ENCODE measurements around the gene BAHD1.

BAHD1 gene

DNA sequence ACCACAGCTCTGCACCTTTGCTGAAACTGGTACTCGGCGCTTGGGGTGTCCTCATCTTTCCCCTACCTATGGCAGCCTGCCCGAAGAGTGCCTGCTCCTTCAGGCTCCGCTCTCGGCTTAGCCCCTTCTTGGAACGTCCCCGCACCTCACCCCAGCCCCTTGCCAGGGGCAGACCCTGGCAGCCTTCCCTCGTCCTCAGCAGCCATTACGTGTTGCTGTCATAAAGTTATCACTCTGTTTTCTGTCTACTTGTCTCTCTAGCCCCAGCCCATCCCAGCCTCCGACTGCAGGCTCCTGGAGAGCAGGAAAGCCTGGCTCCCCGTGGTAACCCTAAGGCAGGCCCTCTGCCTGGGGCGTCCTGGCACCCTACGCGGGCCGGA is 5.1 kb upstream of the BAHD1 start:
- no peak overlapping the region for H3K27ac Mint-ChIP-seq
- H3K9me3 Mint-ChIP-seq = no peaks in the 10 kb centered on the region
- DNase-seq (ENCODE audit: low spot score in 2 of 2) = no peak
- H3K4me3 Mint-ChIP-seq = no peak overlapping the region
- ATAC-seq (ENCODE audit: low read depth) = no peak
- peaks cover 32% of the 10 kb centered on the region for H3K4me1 Mint-ChIP-seq
- H3K36me3 Mint-ChIP-seq = peaks cover 2% of the 10 kb centered on the region
- H3K27me3 Mint-ChIP-seq = peaks cover 10% of the 10 kb centered on the region

DNA sequence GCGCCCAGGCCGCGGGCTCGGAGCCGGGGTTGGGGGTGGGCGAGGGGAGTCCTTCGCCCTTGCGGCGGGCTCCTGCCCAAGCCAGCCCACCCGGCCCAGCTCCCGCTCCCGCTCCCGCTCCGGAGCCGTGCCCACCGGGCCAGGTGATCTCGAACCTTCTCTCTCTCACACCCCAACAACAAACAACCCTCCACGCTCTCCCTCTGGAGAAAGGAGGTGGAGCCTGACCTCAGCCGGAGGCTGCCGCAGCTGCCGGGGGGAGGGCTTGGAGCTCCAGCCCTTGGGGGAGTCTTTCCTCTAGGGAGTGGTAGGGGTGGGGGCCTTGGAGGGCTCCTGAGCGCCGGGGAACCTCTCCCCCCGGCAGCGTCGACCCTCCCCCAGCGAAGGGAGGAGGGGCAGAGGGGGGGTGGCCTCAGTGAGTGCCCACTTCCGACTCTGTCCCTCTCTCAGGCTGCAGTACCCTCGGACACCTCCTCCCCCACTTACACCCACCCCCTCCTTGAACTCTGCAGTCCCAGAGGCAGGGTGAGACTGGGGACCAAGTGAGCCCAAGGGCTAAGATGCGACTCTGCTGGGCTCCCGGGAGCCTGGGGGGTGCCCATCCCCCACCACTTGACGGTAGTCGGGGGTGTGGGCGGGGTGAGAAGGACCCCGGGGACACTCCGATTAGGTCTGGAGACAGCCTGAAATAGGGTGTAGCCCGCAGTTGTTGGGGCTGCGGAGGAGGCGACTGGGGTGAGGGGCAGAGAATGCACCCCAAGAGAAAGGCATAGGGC is 4.4 kb upstream of the BAHD1 start:
- Mint-ChIP-seq H3K36me3 (peaks cover 4% of the 10 kb centered on the region), H3K4me1 (peaks cover 32% of the 10 kb centered on the region), H3K9me3 (no peaks in the 10 kb centered on the region), H3K27ac (no peak overlapping the region), H3K4me3 (peak overlapping the region; percentile 69), H3K27me3 (peaks cover 10% of the 10 kb centered on the region)
- no peak for ATAC-seq (ENCODE audit: low read depth)
- peak in 1 of 2 donors; percentile 39 for DNase-seq (ENCODE audit: low spot score in 2 of 2)

DNA sequence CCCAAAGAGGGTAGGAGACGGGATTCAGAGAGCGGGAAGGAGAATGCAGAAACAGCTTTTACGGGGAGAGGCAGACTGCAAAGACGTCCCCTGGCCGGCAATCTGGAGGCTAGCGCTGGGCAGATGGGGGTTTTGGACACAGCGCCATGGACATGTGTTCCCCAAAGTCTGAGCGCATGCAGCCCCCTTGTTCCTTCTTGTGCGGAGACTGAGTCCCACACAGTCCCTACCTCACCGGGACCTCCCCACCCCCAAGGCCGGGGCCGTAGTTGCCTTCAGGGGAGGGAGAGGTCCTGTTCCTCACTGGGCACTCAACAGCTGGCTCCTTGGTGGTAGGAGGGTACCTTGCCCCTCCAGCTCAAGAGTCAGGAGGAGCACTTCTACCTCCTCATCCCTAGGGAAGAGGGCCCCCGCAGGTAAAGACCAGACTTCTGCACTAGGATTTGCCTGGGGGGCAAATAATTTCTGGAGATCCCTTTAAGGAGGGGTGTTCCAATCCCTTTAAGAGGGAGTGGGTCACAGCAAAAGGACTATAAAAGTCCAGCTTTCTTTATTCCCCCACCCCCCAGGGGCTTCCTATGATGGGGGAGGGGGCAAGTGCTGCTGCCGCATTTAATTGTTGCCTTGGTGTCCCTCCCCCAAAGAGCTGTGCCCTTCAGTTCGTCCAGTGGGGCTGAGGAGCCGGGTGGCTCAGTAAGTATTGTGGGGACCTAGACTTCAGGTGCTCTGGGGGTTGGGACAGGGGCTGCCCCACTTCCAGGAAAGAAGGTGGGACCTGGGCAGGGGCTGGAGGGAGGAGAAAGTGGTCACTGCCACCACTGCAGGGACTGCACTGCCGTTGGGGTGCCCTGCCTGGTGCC is 3.6 kb upstream of the BAHD1 start:
- H3K9me3 Mint-ChIP-seq = no peaks in the 10 kb centered on the region
- DNase-seq (ENCODE audit: low spot score in 2 of 2) (peak in 1 of 2 donors; percentile 27), ATAC-seq (ENCODE audit: low read depth) (no peak)
- H3K36me3 Mint-ChIP-seq = peaks cover 4% of the 10 kb centered on the region
- peaks cover 32% of the 10 kb centered on the region for H3K4me1 Mint-ChIP-seq
- peaks cover 10% of the 10 kb centered on the region for H3K27me3 Mint-ChIP-seq
- peak overlapping the region; percentile 69 for H3K4me3 Mint-ChIP-seq
- no peak overlapping the region for H3K27ac Mint-ChIP-seq

DNA sequence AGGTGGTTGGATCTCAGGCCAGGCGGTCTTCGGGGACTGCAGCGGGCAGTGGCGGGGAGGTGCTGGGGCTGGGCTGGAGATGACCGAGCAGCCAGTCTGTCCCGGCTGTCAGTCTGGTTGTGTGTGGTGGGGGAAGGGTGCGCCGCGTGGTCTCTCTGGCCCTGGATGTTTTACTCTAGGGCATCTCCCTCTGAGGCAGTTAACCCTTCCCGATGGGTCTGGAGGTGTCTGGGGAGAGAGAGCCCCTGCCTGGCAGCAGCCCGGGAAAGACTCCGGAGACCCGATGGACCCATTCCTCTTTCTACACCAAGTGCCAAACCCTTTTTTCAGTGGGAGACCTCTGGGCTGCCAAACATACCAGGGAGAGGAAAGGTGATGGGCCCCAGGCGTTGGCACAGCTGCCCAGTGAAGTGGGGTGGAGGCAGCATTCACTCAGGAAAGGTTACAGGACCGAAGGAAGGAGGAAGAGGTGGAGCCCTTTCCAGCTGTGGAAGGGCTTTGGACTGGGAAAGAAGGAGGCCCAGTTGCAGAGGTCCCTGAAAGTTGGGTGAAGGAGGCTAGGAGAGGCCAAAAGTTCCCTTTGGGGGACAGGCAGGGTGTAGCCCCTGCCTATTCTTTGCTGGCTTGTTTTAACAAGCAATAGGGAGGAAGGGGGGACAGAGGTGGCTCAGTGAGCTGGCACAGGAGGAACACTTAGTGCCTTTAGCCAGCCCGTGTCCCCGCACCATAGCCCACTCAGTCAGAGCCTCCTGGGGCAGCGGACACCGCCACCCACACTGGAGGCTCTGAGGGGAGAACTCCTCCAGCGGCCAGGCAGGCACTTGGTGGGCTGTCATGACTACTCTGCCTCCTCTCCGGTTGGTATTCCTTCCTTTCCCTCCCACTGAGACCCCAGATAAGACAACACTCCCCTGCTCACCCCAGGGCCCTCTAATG is 2.7 kb upstream of the BAHD1 start:
- H3K4me3 Mint-ChIP-seq = no peak overlapping the region
- peaks cover 40% of the 10 kb centered on the region for H3K4me1 Mint-ChIP-seq
- DNase-seq (ENCODE audit: low spot score in 2 of 2) (no peak), ATAC-seq (ENCODE audit: low read depth) (no peak)
- no peaks in the 10 kb centered on the region for H3K9me3 Mint-ChIP-seq
- peaks cover 4% of the 10 kb centered on the region for H3K36me3 Mint-ChIP-seq
- peak overlapping the region; percentile 22 for H3K27ac Mint-ChIP-seq
- peaks cover 10% of the 10 kb centered on the region for H3K27me3 Mint-ChIP-seq

DNA sequence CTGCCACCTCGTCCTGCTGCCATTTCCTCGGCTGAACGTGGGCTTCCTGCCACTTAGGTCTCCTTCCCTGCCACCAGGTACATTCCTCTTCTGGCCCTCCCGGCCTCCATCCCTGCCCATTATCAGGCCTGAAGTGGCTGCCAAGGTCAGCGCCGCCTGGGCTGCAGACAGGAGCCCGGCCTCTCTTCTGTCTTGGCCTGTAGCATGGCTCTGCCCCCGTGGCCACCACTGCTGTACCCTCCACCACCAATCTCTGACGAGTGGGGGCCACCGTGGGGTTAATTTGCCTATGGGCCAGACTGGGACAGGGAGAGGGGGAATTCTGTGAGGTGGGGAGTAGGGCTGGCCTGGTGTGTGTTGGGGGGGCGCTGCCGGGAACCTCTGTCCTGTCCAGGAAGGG is 2.0 kb upstream of the BAHD1 start:
- no peak overlapping the region for H3K27ac Mint-ChIP-seq
- no peak overlapping the region for H3K4me3 Mint-ChIP-seq
- DNase-seq (ENCODE audit: low spot score in 2 of 2) (peak in 1 of 2 donors; percentile 21), ATAC-seq (ENCODE audit: low read depth) (no peak)
- peaks cover 10% of the 10 kb centered on the region for H3K27me3 Mint-ChIP-seq
- H3K4me1 Mint-ChIP-seq = peaks cover 46% of the 10 kb centered on the region
- H3K36me3 Mint-ChIP-seq = peaks cover 3% of the 10 kb centered on the region
- H3K9me3 Mint-ChIP-seq = no peaks in the 10 kb centered on the region

DNA sequence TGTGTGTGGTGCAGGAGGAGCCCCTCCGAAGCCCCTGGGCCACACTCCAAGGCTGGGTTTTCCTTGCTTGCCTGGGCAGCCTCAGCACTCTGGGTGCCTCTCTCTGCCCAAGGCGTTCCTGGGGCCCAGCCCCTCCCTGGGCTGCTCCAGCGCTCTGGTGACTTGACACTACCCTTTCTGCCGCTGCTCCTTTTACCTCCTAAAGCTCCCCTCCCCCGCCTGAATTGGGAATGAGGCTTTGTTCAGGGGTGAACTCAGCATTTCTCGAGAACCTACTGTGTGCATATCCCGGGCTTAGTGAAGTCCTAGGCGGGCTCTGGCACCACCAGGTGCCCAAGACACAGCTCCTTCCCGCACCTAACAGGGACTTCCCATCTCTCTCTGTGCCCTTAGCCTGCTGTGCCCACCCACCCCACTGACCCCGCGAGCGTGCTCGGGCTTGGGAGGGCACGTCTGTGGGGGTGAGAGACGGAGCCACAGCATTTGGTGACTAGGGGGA is 1.2 kb upstream of the BAHD1 start:
- peaks cover 54% of the 10 kb centered on the region for H3K4me1 Mint-ChIP-seq
- DNase-seq (ENCODE audit: low spot score in 2 of 2) (peak in 1 of 2 donors; percentile 44), ATAC-seq (ENCODE audit: low read depth) (no peak)
- peak overlapping the region; percentile 97 for H3K4me3 Mint-ChIP-seq
- H3K27me3 Mint-ChIP-seq = peaks cover 10% of the 10 kb centered on the region
- peak overlapping the region; percentile 84 for H3K27ac Mint-ChIP-seq
- H3K36me3 Mint-ChIP-seq = peaks cover 2% of the 10 kb centered on the region
- no peaks in the 10 kb centered on the region for H3K9me3 Mint-ChIP-seq

DNA sequence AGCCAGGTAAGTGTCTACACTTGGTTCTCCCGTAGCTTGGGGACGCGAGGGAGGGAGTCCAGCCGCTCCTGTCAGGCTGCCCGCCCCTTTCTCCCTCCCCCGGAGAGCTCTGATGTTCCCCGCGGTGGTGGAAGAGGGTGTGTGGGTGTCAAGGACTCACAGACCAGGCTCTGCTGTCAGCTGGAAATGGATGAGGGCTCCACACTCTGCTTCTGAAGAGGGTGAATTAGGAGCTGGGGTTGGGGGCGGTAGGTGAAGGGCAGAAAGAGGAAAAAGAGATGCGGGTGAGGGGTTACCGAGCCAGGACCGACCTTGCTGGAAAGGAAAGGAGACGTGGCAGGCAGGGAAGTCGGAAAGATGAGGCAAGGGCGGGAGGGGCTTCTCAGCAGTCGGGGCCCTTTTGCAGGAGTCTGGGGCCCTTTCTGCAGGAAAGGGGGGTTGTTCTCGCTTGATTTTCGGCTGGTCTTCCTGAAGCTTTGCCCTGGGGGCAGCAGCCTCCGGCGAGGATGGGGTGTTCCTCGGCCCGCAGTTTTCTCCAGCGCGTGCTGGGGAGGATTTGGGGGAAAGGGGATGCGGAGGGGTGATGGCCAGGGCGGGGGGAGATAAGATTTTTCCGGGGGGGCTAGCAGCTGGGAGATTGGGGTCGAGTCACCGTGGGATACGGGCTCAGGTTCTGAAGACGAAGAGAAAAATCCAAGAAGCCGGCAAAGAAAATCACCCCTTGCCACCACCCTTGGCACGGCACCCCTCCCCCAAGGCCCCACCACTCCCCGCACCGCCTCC is 602 bp upstream of the BAHD1 start:
- DNase-seq (ENCODE audit: low spot score in 2 of 2) (peak in 1 of 2 donors; percentile 26), ATAC-seq (ENCODE audit: low read depth) (no peak)
- Mint-ChIP-seq H3K4me1 (peaks cover 58% of the 10 kb centered on the region), H3K9me3 (no peaks in the 10 kb centered on the region), H3K27me3 (peaks cover 10% of the 10 kb centered on the region), H3K36me3 (peaks cover 2% of the 10 kb centered on the region), H3K27ac (peak overlapping the region; percentile 84), H3K4me3 (peak overlapping the region; percentile 97)

DNA sequence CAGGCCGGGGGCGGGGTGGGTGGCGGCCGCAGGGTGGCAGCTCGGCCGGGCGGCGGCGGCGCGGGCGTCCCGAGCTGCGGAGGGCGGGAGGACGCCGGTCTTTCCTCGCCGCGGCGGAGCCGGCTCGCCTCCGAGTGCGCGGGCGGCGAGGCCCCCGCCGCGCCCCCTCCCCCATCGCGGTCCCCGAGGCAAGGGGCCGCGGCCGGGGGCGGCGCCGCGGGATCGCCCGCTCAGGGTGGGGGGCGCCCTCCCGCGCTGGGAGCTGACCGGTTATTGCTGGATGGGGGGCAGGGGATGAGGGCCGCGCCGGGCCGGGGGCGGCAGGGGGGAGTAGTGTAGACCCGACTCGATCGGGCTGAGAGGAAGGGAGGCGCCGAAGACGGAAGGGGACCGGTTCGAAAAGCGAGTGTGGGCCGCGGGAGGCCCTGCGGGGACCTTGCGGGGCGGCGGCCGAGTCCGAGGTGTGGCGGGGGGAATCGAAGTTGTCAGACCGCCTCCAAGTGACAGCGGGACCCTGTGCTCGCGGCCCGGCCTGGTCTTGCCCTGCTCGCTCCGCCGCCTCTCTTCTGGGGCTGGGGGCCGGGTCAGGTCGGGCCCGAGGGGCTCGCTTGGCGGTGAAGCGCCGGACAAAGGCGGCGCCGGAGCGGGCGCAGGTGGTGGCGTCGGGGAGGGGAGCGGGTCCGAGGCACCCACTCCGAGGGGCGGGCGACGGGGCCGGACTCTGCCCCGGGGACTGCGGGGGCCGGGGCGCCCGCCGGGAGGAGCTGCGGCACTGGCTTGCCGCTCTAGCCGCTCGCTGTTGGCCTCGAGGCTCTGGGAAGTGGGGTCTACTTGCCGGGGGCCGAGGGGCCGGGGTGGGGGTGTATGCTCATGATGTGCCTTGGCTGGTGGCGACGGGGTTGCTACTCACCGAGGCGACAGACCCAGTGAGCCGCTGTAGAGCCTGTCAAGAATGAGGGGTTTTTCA is 1.1 kb downstream of the BAHD1 start:
- H3K4me3 Mint-ChIP-seq = peak overlapping the region; percentile 89
- H3K4me1 Mint-ChIP-seq = peaks cover 52% of the 10 kb centered on the region
- DNase-seq (ENCODE audit: low spot score in 2 of 2) (peak; percentile 23 to 39), ATAC-seq (ENCODE audit: low read depth) (no peak)
- peaks cover 2% of the 10 kb centered on the region for H3K36me3 Mint-ChIP-seq
- peak overlapping the region; percentile 56 for H3K27ac Mint-ChIP-seq
- H3K27me3 Mint-ChIP-seq = peaks cover 10% of the 10 kb centered on the region
- no peaks in the 10 kb centered on the region for H3K9me3 Mint-ChIP-seq

DNA sequence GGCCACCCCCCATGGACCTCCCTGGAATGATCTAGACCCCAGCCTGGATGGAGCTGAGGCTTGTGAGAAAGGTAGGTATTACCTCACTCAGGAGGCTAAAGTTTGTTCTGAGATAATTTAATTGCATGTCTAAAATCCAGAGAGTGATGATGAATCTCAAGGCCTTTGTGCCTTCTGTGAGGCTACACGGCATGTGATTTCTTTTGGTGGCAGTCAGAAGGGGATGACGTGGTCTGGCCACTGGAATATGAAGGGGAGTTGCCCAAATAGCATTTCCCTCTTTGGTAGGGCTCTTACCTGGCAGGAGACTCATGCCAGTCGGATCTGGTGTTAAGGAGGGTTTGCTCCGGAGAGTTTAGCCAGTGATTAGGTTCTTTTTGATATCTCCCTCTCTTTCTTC is 2.5 kb downstream of the BAHD1 start:
- Mint-ChIP-seq H3K36me3 (peaks cover 2% of the 10 kb centered on the region), H3K27me3 (peaks cover 5% of the 10 kb centered on the region), H3K9me3 (no peaks in the 10 kb centered on the region), H3K4me3 (peak overlapping the region; percentile 81), H3K27ac (no peak overlapping the region), H3K4me1 (peaks cover 45% of the 10 kb centered on the region)
- no peak for DNase-seq (ENCODE audit: low spot score in 2 of 2)
- ATAC-seq (ENCODE audit: low read depth) = no peak

DNA sequence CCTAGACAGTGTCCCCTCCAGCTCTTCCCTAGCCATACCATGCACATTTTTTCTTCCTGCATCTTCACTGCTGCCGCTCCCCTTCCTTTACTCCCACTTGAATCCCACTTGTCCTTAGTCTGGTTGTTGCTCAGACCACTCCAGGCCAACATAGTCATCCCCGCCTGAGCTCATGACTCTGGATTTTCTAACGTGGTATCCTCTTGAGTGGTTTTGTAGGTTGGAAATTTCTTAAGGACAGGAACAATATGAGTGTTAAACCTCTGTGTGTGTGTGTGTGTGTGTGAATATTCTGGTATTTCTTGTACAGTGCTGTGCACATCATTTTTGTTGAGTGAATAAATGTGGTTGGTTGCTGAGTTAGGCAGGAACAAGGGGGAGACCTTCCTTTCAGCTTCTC is 3.1 kb downstream of the BAHD1 start:
- H3K9me3 Mint-ChIP-seq = no peaks in the 10 kb centered on the region
- H3K27ac Mint-ChIP-seq = no peak overlapping the region
- H3K27me3 Mint-ChIP-seq = peaks cover 3% of the 10 kb centered on the region
- ATAC-seq (ENCODE audit: low read depth) = no peak
- H3K4me3 Mint-ChIP-seq = peak overlapping the region; percentile 4
- DNase-seq (ENCODE audit: low spot score in 2 of 2) = no peak
- peaks cover 43% of the 10 kb centered on the region for H3K4me1 Mint-ChIP-seq
- H3K36me3 Mint-ChIP-seq = peaks cover 2% of the 10 kb centered on the region

DNA sequence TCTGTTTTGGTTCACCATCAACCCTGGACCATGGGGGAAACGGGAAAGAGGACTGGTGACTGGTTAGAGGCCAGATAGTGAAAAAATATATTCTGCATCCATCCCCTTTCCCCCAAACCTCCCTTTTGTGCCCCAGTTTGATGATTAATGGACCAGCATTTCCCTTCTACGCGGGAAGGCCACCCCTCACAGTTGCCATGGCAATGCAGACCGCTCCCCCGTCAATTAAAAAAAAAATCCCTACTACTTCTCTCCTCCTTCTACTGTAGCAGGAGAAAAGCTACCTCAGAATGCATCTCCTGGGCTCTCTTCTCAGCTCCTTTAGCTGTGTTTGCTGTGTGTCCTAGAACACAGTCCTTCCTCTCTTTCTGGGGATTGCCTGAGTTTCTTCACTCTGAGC is 4.0 kb downstream of the BAHD1 start:
- no peak for ATAC-seq (ENCODE audit: low read depth)
- DNase-seq (ENCODE audit: low spot score in 2 of 2) = no peak
- H3K36me3 Mint-ChIP-seq = peaks cover 3% of the 10 kb centered on the region
- no peak overlapping the region for H3K27ac Mint-ChIP-seq
- peaks cover 42% of the 10 kb centered on the region for H3K4me1 Mint-ChIP-seq
- H3K4me3 Mint-ChIP-seq = no peak overlapping the region
- H3K9me3 Mint-ChIP-seq = no peaks in the 10 kb centered on the region
- peaks cover 3% of the 10 kb centered on the region for H3K27me3 Mint-ChIP-seq

DNA sequence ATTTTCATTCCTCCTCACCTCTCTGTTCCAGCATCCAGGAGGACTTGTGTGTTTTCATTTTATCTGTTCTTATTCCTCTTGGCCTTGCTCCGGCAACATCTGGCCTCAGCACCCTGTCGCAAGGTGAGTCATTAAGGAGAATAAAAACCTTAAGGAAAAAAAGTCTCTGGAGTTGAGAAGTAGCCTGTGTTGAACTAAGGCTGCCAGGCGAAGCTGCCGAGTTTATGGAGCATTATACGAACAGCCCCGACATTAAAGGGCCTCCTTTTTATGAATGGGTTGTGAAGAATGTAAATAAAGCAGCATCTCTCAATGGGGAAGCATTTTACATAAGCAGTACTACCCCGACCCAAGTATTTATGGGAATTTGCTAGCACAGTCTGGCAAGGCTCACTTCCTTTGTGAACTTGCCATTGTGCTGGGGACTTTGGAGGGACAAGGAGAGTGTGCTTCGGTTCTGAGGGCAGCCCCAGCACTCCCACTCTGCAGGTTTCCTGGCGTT is 4.7 kb downstream of the BAHD1 start:
- ATAC-seq (ENCODE audit: low read depth) (no peak), DNase-seq (ENCODE audit: low spot score in 2 of 2) (no peak)
- Mint-ChIP-seq H3K27ac (peak overlapping the region; percentile 47), H3K4me3 (no peak overlapping the region), H3K27me3 (no peaks in the 10 kb centered on the region), H3K9me3 (no peaks in the 10 kb centered on the region), H3K4me1 (peaks cover 41% of the 10 kb centered on the region), H3K36me3 (peaks cover 3% of the 10 kb centered on the region)
